Stomach (tissue), 4 donors: ENCODE measurements around the gene QPRT.
"Not testable (repeated sequence)": the region's sequence is repeated elsewhere in the genome, so short reads cannot be mapped to it uniquely, and the experiment has no call there.

Source experiments
- EP300 ChIP-seq: sonication (generic); formaldehyde crosslinking; IDR thresholded peaks from one replicate; pipeline ENCODE4 v1.6.1; 2017; ENCODE audit warnings: antibody characterized with exemption
- POLR2A ChIP-seq, 4 donors: fragments of 450-650 bp; IDR thresholded peaks; one replicate each; pipeline ENCODE4 v1.6.1; 2016; ENCODE audit warnings: antibody characterized with exemption in 4 of 4, control low read depth in 2 of 4, mild to moderate bottlenecking in 1 of 4, moderate library complexity in 1 of 4
- POLR2AphosphoS5 ChIP-seq, 3 donors: sonication (generic); formaldehyde crosslinking; IDR thresholded peaks; one replicate each; pipeline ENCODE4 v1.6.1; 2016; ENCODE audit warnings: antibody characterized with exemption in 3 of 3
- TF ChIP-seq, protein P1 (sequence below), 7 experiments: fragments of 450-650 bp in 4 of 7; fragments of 200-600 bp in 3 of 7; sonication (generic) in 3 of 7; IDR thresholded peaks; one replicate each; pipeline ENCODE4 v1.5.1; 2016 to 2019; ENCODE audit warnings: antibody characterized with exemption in 7 of 7, control low read depth in 2 of 7, mild to moderate bottlenecking in 1 of 7

DNA sequence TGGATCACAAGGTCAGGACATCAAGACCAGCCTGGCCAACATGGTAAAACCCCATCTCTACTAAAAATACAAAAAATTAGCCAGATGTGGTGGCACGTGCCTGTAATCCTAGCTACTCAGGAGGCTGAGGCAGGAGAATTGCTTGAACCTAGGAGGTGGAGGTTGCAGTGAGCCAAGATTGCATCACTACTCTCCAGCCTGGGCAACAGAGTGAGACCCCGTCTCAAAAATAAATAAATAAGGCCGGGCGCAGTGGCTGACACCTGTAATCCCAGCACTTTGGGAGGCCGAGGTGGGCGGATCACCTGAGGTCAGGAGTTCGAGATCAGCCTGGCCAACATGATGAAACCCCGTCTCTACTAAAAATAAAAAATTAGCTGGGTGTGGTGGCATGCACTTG, 40.2 kb upstream of the QPRT start:
- TF ChIP-seq, protein P1, sequence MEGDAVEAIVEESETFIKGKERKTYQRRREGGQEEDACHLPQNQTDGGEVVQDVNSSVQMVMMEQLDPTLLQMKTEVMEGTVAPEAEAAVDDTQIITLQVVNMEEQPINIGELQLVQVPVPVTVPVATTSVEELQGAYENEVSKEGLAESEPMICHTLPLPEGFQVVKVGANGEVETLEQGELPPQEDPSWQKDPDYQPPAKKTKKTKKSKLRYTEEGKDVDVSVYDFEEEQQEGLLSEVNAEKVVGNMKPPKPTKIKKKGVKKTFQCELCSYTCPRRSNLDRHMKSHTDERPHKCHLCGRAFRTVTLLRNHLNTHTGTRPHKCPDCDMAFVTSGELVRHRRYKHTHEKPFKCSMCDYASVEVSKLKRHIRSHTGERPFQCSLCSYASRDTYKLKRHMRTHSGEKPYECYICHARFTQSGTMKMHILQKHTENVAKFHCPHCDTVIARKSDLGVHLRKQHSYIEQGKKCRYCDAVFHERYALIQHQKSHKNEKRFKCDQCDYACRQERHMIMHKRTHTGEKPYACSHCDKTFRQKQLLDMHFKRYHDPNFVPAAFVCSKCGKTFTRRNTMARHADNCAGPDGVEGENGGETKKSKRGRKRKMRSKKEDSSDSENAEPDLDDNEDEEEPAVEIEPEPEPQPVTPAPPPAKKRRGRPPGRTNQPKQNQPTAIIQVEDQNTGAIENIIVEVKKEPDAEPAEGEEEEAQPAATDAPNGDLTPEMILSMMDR (IDR thresholded peaks at IDR 0.05): not testable (repeated sequence)
- not testable (repeated sequence) for TF ChIP-seq POLR2A (IDR thresholded peaks at IDR 0.05); POLR2AphosphoS5 (IDR thresholded peaks at IDR 0.05); EP300
